Measurements from ENCODE around the gene SECISBP2L.

SECISBP2L gene

GRCh38 chr15:48984811-48985352 is 61.4 kb downstream of the SECISBP2L start:
- TF ChIP-seq SUZ12 (IDR thresholded peaks at IDR 0.05; ENCODE audit: extremely low read depth, insufficient read depth, insufficient read length) (no peak), YY1 (IDR thresholded peaks at IDR 0.05; ENCODE audit: insufficient read depth, insufficient read length) (no peak), ZNF274 (IDR thresholded peaks at IDR 0.05; ENCODE audit: low read depth, low read length) (no peak)
- DNase-seq (ENCODE audit: low read depth, low spot score) = no peak
- Histone ChIP-seq H3K36me3 (ENCODE audit: insufficient read depth, insufficient read length, low read length) (no peaks in the 10 kb centered on the region), H3K9ac (ENCODE audit: insufficient read length, low read depth) (no peak overlapping the region), H3K4me1 (ENCODE audit: insufficient read depth, insufficient read length) (no peaks in the 10 kb centered on the region), H3K4me3 (ENCODE audit: insufficient read length, low read depth) (no peak overlapping the region), H3K27me3 (ENCODE audit: insufficient read depth, insufficient read length) (no peaks in the 10 kb centered on the region), H3K9me3 (ENCODE audit: insufficient read depth, low read length) (no peaks in the 10 kb centered on the region)

GRCh38 chr15:48984021-48984710 is 62.1 kb downstream of the SECISBP2L start:
- TF ChIP-seq YY1 (IDR thresholded peaks at IDR 0.05; ENCODE audit: insufficient read depth, insufficient read length) = no peak
- no peak for TF ChIP-seq SUZ12 (IDR thresholded peaks at IDR 0.05; ENCODE audit: extremely low read depth, insufficient read depth, insufficient read length)
- no peak for TF ChIP-seq ZNF274 (IDR thresholded peaks at IDR 0.05; ENCODE audit: low read depth, low read length)
- no peak for DNase-seq (ENCODE audit: low read depth, low spot score)
- no peaks in the 10 kb centered on the region for H3K9me3 ChIP-seq (ENCODE audit: insufficient read depth, low read length)
- no peak overlapping the region for H3K9ac ChIP-seq (ENCODE audit: insufficient read length, low read depth)
- no peaks in the 10 kb centered on the region for H3K36me3 ChIP-seq (ENCODE audit: insufficient read depth, insufficient read length, low read length)
- H3K4me3 ChIP-seq (ENCODE audit: insufficient read length, low read depth) = no peak overlapping the region
- no peaks in the 10 kb centered on the region for H3K4me1 ChIP-seq (ENCODE audit: insufficient read depth, insufficient read length)
- H3K27me3 ChIP-seq (ENCODE audit: insufficient read depth, insufficient read length) = no peaks in the 10 kb centered on the region

GRCh38 chr15:48983300-48983699 is 62.9 kb downstream of the SECISBP2L start:
- DNase-seq (ENCODE audit: low read depth, low spot score) = no peak
- TF ChIP-seq SUZ12 (IDR thresholded peaks at IDR 0.05; ENCODE audit: extremely low read depth, insufficient read depth, insufficient read length) = no peak
- no peak for TF ChIP-seq ZNF274 (IDR thresholded peaks at IDR 0.05; ENCODE audit: low read depth, low read length)
- no peak for TF ChIP-seq YY1 (IDR thresholded peaks at IDR 0.05; ENCODE audit: insufficient read depth, insufficient read length)
- H3K9me3 ChIP-seq (ENCODE audit: insufficient read depth, low read length) = no peaks in the 10 kb centered on the region
- no peaks in the 10 kb centered on the region for H3K27me3 ChIP-seq (ENCODE audit: insufficient read depth, insufficient read length)
- no peak overlapping the region for H3K9ac ChIP-seq (ENCODE audit: insufficient read length, low read depth)
- no peak overlapping the region for H3K4me3 ChIP-seq (ENCODE audit: insufficient read length, low read depth)
- no peaks in the 10 kb centered on the region for H3K36me3 ChIP-seq (ENCODE audit: insufficient read depth, insufficient read length, low read length)
- H3K4me1 ChIP-seq (ENCODE audit: insufficient read depth, insufficient read length) = no peaks in the 10 kb centered on the region

DNA sequence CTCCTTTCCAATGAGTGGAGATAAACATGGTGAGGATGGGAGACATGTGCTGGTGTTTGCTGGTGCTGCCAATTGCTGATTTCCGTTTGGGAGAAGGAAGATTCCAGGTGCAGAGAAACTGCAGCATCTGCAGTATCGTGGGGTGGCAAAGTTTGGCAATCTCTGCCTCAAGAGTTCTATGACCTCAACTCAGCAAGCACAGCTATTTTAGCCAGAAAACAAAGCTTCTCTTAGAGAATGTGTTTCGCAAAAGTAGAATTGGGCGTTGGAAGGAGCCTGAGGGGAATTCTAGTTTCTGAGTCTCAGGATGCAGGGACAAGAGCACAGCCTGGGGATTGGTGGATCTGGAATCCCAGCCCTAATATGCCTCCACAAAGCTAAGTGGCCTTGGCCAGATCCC is 64.3 kb downstream of the SECISBP2L start:
- no peak for TF ChIP-seq SUZ12 (IDR thresholded peaks at IDR 0.05; ENCODE audit: extremely low read depth, insufficient read depth, insufficient read length)
- no peak for TF ChIP-seq YY1 (IDR thresholded peaks at IDR 0.05; ENCODE audit: insufficient read depth, insufficient read length)
- no peak for TF ChIP-seq ZNF274 (IDR thresholded peaks at IDR 0.05; ENCODE audit: low read depth, low read length)
- Histone ChIP-seq H3K36me3 (ENCODE audit: insufficient read depth, insufficient read length, low read length) (no peaks in the 10 kb centered on the region), H3K9ac (ENCODE audit: insufficient read length, low read depth) (no peak overlapping the region), H3K4me3 (ENCODE audit: insufficient read length, low read depth) (no peak overlapping the region), H3K9me3 (ENCODE audit: insufficient read depth, low read length) (no peaks in the 10 kb centered on the region), H3K27me3 (ENCODE audit: insufficient read depth, insufficient read length) (no peaks in the 10 kb centered on the region), H3K4me1 (ENCODE audit: insufficient read depth, insufficient read length) (no peaks in the 10 kb centered on the region)
- no peak for DNase-seq (ENCODE audit: low read depth, low spot score)

DNA sequence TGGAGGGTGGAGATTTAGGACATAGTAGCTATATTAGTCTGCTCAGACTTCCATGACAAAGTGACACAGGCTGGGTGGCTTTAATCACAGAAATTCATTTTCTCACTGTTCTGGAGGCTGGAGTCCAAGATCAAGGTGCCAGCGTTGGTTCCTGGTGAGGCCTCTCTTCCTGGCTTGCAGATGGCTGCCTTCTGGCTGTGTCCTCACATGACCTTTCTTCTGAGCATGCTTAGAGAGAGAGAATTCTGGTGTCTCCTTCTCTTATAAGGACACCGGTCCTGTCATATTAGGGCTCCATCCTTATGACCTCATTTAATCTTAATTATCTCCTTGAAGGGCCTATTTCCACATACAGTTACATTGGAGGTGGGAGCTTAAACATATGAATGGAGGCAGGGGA is 67.6 kb downstream of the SECISBP2L start:
- Histone ChIP-seq H3K4me1 (ENCODE audit: insufficient read depth, insufficient read length) (peaks cover 2% of the 10 kb centered on the region), H3K36me3 (ENCODE audit: insufficient read depth, insufficient read length, low read length) (no peaks in the 10 kb centered on the region), H3K9ac (ENCODE audit: insufficient read length, low read depth) (no peak overlapping the region), H3K9me3 (ENCODE audit: insufficient read depth, low read length) (no peaks in the 10 kb centered on the region), H3K27me3 (ENCODE audit: insufficient read depth, insufficient read length) (no peaks in the 10 kb centered on the region), H3K4me3 (ENCODE audit: insufficient read length, low read depth) (no peak overlapping the region)
- TF ChIP-seq ZNF274 (IDR thresholded peaks at IDR 0.05; ENCODE audit: low read depth, low read length) = no peak
- no peak for TF ChIP-seq SUZ12 (IDR thresholded peaks at IDR 0.05; ENCODE audit: extremely low read depth, insufficient read depth, insufficient read length)
- no peak for TF ChIP-seq YY1 (IDR thresholded peaks at IDR 0.05; ENCODE audit: insufficient read depth, insufficient read length)
- DNase-seq (ENCODE audit: low read depth, low spot score) = no peak

DNA sequence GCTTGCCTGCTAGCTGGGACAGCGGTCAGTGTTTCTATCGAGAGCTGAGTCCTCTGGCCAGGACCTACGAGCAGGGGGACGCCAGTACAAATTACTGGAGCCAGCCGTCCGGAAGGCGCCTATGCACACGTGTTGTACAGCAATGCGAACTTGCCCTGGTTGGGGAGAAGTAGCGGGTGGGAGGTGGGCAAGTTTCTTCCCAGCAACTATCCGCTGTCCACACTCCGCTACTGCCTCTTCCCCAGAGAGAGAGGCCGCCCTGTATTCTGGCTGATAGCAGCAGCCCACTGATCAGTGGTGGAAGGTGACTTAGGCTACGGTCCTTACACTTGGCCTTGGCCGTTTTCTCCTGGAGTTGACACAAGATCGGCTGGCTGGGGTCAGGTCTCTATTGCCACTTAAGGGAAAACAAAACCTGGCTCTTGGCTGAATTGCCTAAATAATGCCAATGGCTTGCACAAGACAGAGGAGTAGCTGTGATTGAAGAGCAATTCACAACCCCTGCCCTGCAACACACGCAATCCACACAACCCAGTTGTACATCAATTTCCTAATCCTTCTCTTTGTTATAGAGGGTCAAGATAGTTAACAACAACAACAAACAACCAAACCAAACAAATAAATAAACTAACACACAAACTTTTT is 69.7 kb downstream of the SECISBP2L start:
- Histone ChIP-seq H3K9ac (ENCODE audit: insufficient read length, low read depth) (peak overlapping the region; percentile 74), H3K4me3 (ENCODE audit: insufficient read length, low read depth) (peak overlapping the region; percentile 32)
- TF ChIP-seq YY1 (IDR thresholded peaks at IDR 0.05; ENCODE audit: insufficient read depth, insufficient read length) (no peak), SUZ12 (IDR thresholded peaks at IDR 0.05; ENCODE audit: extremely low read depth, insufficient read depth, insufficient read length) (no peak), ZNF274 (IDR thresholded peaks at IDR 0.05; ENCODE audit: low read depth, low read length) (no peak)

More for the DNA sequence above, 69.7 kb downstream of the SECISBP2L start:
- no peaks in the 10 kb centered on the region for H3K36me3 ChIP-seq (ENCODE audit: insufficient read depth, insufficient read length, low read length)
- H3K27me3 ChIP-seq (ENCODE audit: insufficient read depth, insufficient read length) = no peaks in the 10 kb centered on the region
- peaks cover 2% of the 10 kb centered on the region for H3K4me1 ChIP-seq (ENCODE audit: insufficient read depth, insufficient read length)
- no peak for DNase-seq (ENCODE audit: low read depth, low spot score)
- H3K9me3 ChIP-seq (ENCODE audit: insufficient read depth, low read length) = no peaks in the 10 kb centered on the region

All from NT2/D1 (cell line).